ENCODE data around the gene CES4A. TPM values are rescaled to one million over a fixed set of nuclear protein-coding genes. Genes with fewer than 3 reads are reported as not detected.

CES4A gene
- total RNA-seq, 1 experiment from 2014 or later, result 0.61 TPM

GRCh38 chr16:66950971-66951790 lies 37.2 kb upstream of the CES4A start:
- H3K4me1 Mint-ChIP-seq, result peaks cover 15% of the 10 kb centered on the region
- TF ChIP-seq NFYB (CRISPR knock-in tag; conservative IDR thresholded peaks at IDR 0.05; ENCODE audit: low read depth) (no peak), TEAD1 (CRISPR knock-in tag; IDR thresholded peaks at IDR 0.05) (no peak), ARID4B (CRISPR knock-in tag; IDR thresholded peaks at IDR 0.05; ENCODE audit: borderline replicate concordance) (no peak)
- H3K27ac Mint-ChIP-seq, result no peak overlapping the region
- peaks cover 58% of the 10 kb centered on the region for H3K27me3 Mint-ChIP-seq (ENCODE audit: low read depth)
- ATAC-seq, result no peak
- 0 out of 2 replicates have a peak, but pooled peaks cover 5% of the 10 kb centered on the region for H3K36me3 Mint-ChIP-seq
- POLR2A ChIA-PET, result no interaction called here
- H3K9me3 Mint-ChIP-seq, result peaks cover 9% of the 10 kb centered on the region
- H3K4me3 Mint-ChIP-seq, result no peak overlapping the region
- no peak for DNase-seq (ENCODE audit: low spot score)
- CTCF ChIA-PET, result interaction anchor here (2.6 to 2.8 kb wide), 2 partner anchors 10 to 56 kb away, joined by 13 to 16 read pairs; partner anchors contain the start of gene CES3

- ATAC-seq, result no peak
- ChIA-PET POLR2A (interaction anchor here (0.6 kb wide), 1 partner anchor 9 kb away, joined by 4 read pairs; no protein-coding TSS in a partner anchor), CTCF (interaction anchor here (0.6 to 3.0 kb wide), 7 partner anchors 8 to 333 kb away, joined by 3 to 34 read pairs (median 13); partner anchors contain the start of genes CES3 and MATCAP1)
- TF ChIP-seq, protein P1, sequence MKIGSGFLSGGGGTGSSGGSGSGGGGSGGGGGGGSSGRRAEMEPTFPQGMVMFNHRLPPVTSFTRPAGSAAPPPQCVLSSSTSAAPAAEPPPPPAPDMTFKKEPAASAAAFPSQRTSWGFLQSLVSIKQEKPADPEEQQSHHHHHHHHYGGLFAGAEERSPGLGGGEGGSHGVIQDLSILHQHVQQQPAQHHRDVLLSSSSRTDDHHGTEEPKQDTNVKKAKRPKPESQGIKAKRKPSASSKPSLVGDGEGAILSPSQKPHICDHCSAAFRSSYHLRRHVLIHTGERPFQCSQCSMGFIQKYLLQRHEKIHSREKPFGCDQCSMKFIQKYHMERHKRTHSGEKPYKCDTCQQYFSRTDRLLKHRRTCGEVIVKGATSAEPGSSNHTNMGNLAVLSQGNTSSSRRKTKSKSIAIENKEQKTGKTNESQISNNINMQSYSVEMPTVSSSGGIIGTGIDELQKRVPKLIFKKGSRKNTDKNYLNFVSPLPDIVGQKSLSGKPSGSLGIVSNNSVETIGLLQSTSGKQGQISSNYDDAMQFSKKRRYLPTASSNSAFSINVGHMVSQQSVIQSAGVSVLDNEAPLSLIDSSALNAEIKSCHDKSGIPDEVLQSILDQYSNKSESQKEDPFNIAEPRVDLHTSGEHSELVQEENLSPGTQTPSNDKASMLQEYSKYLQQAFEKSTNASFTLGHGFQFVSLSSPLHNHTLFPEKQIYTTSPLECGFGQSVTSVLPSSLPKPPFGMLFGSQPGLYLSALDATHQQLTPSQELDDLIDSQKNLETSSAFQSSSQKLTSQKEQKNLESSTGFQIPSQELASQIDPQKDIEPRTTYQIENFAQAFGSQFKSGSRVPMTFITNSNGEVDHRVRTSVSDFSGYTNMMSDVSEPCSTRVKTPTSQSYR (CRISPR knock-in tag; IDR thresholded peaks at IDR 0.05), result no peak
- no peak for TF ChIP-seq PRRX2 (CRISPR knock-in tag; IDR thresholded peaks at IDR 0.05)
- TF ChIP-seq TP53 (CRISPR knock-in tag; IDR thresholded peaks at IDR 0.05), result no peak
- TF ChIP-seq ETV6 (CRISPR knock-in tag; IDR thresholded peaks at IDR 0.05), result no peak
- TF ChIP-seq, protein P2, sequence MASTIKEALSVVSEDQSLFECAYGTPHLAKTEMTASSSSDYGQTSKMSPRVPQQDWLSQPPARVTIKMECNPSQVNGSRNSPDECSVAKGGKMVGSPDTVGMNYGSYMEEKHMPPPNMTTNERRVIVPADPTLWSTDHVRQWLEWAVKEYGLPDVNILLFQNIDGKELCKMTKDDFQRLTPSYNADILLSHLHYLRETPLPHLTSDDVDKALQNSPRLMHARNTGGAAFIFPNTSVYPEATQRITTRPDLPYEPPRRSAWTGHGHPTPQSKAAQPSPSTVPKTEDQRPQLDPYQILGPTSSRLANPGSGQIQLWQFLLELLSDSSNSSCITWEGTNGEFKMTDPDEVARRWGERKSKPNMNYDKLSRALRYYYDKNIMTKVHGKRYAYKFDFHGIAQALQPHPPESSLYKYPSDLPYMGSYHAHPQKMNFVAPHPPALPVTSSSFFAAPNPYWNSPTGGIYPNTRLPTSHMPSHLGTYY (CRISPR knock-in tag; IDR thresholded peaks at IDR 0.05), result no peak
- TF ChIP-seq, protein P3, sequence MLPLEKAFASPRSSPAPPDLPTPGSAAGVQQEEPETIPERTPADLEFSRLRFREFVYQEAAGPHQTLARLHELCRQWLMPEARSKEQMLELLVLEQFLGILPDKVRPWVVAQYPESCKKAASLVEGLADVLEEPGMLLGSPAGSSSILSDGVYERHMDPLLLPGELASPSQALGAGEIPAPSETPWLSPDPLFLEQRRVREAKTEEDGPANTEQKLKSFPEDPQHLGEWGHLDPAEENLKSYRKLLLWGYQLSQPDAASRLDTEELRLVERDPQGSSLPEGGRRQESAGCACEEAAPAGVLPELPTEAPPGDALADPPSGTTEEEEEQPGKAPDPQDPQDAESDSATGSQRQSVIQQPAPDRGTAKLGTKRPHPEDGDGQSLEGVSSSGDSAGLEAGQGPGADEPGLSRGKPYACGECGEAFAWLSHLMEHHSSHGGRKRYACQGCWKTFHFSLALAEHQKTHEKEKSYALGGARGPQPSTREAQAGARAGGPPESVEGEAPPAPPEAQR (CRISPR knock-in tag; IDR thresholded peaks at IDR 0.05), result no peak
- TF ChIP-seq OVOL2 (CRISPR knock-in tag; IDR thresholded peaks at IDR 0.05; ENCODE audit: borderline replicate concordance), result no peak
- no peak overlapping the region for H3K4me3 Mint-ChIP-seq
- H3K4me1 Mint-ChIP-seq, result peaks cover 12% of the 10 kb centered on the region
- DNase-seq (ENCODE audit: low spot score), result no peak
- no peak overlapping the region for H3K27ac Mint-ChIP-seq
- H3K36me3 Mint-ChIP-seq, result 0 out of 2 replicates have a peak, but pooled peaks cover 5% of the 10 kb centered on the region
- peaks cover 49% of the 10 kb centered on the region for H3K27me3 Mint-ChIP-seq (ENCODE audit: low read depth)
- peaks cover 9% of the 10 kb centered on the region for H3K9me3 Mint-ChIP-seq
Observed at GRCh38 chr16:66952430-66953110, 35.8 kb upstream of the CES4A start.

All from WTC11 (cell line).